Fibroblast of skin of back (primary cell): ENCODE measurements around the gene SLC25A13.
A peak's percentile ranks its signal among the peaks of the same experiment; 100 is the strongest.
"Not testable (repeated sequence)": the region's sequence is repeated elsewhere in the genome, so short reads cannot be mapped to it uniquely, and the experiment has no call there.

Experiments used
- DNase-seq: peaks from one replicate; pipeline ENCODE4 v3.0.0-alpha.2; 2013

Gene SLC25A13

DNA sequence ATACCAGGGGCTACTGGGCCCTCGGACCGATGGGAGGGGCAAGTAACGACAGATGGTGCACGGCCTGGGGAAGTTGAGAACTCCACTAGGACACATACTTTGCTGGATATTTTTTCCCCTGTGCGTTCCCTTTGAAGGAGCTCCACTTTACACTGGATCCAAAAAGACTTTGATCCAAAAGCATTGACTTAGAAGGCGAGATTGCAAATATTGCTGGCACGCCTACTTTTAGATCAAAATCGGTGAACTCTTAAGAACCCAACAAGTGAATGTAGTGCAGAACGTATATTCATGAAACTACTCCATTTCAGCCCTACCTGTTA, 436 bp upstream of the SLC25A13 start:
- DNase-seq, result no peak

DNA sequence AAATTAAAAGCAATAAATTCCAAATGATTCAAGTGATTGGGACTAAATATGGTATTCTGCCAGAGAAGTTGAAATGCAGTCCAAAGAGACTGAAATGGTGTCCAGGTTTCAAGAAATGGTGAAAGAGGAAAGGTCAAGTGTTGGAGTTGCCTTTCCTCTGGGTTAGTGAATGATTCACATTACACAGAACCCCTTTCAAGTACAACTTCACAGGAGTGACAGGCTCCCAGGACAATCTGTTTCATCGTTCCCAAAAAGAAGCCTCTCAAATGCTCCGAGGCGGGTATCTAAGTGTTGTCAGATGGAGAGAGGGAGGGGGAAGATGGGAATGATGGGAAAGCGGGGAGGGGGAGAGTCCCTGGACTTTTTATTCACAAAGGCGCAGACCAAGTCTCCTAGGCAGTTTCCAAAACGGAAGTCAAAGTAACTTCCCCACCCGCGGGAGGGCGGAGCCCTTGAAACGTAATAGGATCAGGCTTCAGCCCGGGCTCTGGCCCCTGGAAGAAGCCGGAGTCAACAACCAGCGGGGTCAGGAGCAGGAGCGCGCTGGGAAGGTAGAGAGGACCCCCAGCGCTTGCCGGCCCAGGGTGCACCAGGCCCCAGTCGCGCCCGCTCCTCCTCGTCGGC, 754 bp downstream of the SLC25A13 start:
- DNase-seq, result peak; percentile 82

DNA sequence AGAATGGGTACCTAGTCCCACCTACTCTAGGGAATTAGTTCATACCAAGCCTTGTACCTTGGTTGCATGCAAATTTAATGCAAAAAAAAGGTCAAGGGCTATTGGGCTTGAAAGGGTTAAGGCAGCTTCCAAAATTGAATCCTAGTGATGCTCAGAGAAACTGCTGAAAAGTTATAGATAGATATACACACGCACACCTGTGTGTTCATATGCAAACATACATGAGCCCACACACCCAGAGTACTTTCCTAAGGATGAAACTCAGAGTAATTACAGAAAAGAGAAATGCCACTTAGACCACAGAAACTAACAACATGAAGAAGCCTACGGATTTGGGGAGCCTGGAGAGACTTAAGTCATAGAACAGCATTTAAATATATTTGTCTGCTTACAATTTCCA, 1.5 kb downstream of the SLC25A13 start:
- DNase-seq, result no peak

DNA sequence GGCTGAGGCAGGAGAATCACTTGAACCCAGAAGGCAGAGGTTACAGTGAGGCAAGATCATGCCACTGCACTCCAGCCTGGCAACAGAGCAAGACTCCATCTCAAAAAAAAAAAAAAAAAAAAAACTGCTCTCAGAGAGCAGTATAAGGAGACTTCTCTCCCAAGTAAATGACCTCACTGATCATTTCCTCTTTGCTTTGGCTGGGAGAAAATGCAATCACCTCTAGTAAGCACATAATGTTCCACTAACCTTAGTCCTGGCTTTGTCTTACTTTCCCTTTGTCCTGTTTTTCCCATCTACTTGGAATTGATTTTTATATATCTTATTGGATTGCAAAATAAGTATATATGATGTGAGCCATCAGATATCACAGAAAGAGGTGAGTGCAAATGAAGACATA, 2.5 kb downstream of the SLC25A13 start:
- no peak for DNase-seq

DNA sequence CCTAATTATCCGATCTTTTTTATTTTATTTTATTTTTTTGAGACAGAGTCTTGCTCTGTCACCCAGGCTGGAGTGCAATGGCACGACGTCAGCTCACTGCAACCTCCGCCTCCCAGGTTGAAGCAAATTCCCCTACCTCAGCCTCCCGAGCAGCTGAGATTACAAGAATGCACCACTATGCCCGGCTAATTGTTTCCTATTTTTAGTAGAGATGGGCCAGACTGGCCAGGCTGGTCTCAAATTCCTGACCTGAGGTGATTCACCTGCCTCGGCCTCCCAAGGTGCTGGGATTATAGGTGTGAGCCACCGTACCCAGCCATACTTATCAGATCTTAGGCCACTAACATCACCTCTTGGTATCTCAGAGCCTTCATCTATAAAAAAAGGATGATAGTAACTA, 4.9 kb downstream of the SLC25A13 start:
- no peak for DNase-seq

DNA sequence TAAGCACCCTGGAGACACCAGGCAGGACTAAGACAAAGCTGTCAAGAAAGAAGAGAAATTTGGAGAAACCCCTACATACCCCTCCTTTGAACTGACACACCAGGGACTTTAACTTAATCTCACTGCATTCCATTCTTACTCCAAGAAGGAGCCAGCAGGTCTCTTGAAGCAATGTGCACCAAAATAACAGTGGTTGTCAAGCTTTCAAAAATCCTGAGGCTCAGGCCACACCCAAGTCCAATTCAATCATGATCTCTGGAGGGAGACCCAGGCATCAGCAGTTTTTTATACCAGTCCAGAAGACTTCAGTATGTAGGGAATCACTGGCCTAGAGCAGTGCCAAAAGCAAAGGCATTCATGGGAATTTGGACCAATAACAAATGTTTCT, 6.8 kb downstream of the SLC25A13 start:
- DNase-seq, result no peak

DNA sequence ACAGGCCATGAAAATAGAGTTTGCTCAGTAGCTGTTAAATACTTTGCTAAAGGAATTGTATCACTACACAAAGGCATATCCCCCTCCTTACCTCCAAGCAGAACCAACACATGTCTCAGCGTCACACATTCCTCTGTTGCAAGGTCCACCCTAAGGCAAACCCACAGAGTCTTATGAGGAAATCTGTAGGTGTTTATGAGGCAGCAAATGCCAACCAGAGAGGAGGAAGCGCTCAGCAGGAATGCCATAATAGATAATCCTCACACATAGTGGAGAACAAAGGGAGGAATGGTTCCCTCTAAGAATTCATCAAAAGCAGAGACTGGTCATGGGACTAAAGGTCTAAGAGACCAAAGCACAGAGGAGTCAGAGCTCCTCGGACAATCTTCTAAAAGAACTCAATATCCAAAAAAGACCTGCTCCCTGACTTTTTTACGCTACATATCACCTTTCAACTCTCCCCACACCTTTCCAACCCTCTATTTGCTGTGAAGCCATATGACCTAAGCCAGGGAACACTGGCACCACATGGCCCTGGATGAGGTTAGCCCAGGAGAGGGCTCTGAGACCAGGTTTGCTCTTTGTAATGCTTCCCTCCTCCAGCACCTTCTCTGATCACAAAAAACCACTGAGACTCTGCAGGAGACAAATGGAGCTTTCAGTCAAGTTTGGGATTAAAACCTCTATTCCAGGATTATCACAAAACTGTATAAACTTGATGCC, 7.3 kb downstream of the SLC25A13 start:
- DNase-seq, result no peak

DNA sequence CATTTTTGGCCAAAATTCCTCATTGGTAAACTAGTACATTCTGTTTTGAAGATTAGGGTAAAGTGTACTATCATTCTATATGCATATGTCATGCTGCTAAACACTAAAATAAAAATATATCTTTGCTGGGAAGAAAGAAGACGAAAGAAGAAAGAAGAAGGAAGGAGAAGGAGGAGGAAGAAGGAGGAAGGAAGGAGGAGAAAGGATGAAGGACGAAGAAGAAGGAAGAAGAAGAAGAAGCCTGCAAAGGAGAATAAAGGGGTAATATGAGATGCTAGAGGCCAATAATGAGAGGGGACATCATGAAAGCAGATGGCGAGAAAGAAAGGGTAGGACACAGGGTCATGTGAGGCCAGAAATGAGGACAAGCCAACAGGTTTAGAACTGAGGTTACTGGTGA, 8.0 kb downstream of the SLC25A13 start:
- no peak for DNase-seq

DNA sequence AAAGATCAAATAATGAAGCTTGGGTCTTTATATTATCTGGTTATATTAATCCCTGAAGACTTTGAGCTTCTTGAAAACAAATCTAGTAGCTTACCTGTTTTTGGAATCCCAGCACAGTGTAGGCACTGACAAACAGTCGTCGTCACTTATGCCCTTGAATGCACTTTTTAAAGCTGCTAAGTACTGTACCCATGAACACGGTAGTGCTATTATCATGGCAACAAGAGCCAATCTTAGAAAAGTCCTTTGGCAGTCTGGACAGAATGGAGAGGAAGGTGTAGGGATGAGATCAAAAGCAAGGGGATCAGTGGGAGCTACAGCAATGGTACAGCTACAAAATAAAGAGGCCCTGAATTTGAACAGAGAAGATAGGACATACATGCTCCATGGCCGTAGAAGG, 9.4 kb downstream of the SLC25A13 start:
- DNase-seq, result no peak

DNA sequence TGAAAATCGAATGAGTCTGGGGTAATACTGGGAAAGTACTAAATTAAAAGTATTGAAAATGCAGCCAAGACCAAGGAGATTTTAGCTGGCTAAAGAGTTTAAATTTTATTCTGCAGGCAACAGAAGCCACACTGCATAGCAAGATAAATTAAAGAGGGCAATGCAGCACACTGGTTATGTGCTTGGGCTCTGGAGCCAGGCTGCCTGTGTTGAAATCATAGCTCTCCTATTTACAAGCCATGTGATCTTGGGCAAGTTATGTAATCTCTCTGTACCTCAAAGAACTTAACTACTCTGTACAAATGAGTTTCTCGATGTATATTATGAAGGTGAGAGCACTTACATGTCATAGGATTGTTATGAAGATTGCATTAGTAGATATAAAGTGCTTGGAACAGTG, 9.9 kb downstream of the SLC25A13 start:
- DNase-seq, result no peak

DNA sequence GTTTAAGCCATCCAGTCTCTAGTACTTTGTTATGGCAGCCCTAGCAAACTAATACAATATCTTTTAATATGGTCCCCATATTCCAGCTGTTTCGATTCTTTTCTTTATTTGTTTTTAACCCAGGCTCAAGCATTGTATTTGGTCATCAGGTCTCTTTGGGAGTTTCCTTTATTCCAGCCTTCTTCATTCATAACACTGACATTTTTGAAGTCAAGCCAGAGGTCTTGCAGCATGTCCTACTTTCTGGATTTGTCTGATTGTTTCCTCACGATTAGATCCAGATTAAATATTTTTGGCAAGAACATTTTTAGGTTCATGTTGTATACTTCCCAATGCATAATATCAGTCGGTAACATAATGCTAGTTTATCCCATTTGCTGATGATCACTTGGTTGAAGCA, 11.8 kb downstream of the SLC25A13 start:
- no peak for DNase-seq

DNA sequence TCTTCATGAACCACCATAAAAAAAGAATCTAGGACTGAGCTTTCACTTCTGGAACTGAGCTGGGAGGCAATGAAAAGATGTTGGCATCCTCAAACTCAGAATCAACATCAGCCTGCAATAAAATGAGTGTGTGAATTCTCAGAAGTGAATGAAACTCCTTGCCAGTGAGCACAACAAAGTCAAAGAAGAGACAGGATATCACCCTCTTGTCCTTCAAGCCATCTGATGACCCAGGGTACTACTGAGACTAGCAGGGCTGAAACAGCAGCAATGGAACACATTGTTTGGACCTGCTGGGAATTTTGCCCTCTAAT, 13.0 kb downstream of the SLC25A13 start:
- DNase-seq, result no peak

DNA sequence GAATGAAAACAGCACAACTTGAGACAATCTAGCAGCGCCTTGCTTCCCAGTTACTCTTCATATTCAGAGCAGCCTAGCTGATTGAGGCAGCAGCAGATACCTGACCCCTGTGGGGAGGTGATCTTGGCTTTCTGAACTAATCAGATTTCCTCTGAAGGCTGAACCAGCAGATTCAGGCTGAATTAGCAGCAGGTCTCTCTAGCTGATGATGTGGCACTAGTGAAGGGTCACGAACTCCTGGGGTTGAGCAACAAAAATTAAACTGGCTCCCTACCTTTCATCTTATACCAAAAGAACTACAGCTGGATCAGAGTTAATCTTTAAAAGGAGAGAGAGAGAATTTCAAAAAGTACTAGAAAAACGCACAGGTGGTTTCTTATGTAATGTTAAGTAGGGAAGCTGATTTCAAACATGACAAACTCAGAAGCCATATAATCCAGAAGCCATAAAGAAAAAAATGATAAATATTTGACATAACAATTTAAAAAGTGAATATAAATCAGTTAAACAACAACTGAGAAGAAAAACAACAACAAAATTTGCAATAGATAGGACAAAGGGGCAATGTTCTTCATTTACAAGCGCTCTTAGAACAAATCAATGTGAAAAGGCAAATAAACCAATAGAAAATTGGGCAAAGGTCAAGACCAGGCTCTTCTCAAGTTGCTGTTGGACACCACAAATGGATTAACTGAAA, 13.5 kb downstream of the SLC25A13 start:
- DNase-seq, result no peak

DNA sequence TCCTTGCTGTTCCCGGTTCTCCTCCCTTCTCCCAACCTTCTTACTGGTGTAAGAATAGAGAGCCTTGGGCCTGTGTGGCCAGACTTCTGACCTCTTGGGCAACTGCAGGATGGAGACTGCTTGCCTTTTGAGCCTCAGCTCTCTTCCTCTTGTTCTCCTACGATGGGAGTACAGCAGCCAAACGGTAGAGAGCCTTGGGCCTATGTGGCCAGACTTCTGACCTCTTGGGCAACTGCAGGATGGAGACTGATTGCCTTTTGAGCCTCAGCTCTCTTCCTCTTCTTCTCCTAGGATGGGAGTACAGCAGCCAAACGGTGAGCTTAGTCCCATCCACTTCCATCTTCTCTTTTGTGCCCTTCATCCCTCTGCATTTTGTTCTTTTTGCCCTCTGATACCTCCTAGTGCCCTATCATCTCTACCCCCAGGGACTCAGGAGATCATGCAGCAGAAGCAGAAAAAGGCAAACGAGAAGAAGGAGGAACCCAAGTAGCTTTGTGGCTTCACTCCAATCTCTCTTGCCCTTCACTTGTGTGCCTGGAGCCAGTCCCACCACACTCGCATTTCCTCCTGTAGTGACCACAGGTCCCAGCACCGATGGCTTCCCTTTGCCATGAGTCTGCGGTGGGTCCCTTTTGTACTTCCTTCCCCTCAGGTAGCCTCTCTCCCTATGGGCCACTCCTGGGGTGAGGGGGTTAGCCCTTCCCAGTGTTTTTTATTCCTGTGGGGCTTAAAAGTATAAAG, 15.3 kb downstream of the SLC25A13 start:
- no peak for DNase-seq

DNA sequence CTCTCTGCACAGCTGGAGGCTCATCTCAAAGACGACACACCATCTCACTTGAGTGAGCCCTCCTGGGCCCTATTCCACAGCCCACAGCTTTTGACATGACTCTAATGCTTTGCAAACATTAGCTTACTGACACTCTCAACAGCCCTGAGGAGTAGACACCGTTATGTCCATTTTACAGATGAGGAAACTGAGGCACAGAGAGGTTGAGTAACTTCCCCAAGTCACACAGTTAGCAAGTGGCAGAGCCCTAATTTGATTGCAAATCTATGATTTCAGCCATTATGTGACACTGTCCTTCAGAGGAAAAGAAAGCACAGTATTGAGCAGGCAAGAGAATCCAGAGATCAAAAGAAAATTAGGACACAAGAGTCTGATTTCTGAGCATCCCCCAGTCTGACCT, 16.0 kb downstream of the SLC25A13 start:
- no peak for DNase-seq

DNA sequence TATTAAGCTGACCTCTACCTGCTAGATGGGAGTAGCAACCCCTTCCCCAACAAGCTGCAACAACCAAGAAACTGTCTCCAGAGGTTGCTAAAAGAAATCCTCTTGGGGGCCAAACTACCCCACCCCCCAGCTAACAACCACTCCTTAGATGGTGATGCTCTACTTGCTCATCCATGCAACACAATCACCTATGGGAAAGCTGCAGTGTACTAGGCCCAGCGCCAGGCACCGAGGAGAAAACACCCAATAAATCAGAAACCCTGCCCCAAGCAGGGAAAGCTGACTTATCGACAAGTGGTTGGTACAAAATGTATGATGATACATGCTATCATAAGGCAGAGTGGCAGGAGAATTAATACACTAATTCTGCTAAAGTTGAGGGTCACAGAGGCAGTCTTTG, 17.3 kb downstream of the SLC25A13 start:
- DNase-seq, result no peak

DNA sequence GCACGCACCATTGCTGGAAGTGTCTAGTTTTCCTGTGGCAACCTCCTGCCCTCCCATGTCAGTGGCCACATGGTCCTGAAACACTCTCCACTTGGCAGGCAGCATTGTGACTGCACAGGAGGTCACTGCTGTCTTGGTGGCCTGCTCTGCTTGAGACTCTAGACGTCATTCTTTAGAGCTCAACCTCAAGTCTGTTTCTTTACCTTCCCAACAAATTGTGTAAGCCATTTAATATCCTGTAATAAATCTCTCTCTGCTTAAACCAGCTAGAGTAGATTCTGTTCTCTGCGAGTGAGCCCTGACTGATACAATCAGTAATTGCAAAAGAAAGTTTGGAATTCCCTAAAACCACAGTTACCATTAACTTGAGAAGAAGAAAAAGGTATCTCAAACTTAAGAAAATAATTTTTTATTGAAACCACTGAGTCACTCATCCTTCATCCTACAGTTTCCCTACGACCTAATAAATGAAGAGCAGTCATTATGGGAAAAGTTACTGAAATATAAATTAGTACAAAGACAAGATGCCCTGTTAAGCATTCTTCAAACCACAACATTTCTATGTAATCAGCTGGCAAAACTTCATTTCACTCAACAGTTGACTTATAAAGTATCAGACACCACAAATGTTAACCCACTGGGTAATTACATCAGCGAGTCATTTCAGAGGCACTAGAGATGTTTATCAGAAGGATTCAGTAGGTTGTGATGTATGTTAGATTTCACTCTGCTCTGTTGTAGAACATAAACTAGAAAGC, 18.0 kb downstream of the SLC25A13 start:
- peak; percentile 61 for DNase-seq

DNA sequence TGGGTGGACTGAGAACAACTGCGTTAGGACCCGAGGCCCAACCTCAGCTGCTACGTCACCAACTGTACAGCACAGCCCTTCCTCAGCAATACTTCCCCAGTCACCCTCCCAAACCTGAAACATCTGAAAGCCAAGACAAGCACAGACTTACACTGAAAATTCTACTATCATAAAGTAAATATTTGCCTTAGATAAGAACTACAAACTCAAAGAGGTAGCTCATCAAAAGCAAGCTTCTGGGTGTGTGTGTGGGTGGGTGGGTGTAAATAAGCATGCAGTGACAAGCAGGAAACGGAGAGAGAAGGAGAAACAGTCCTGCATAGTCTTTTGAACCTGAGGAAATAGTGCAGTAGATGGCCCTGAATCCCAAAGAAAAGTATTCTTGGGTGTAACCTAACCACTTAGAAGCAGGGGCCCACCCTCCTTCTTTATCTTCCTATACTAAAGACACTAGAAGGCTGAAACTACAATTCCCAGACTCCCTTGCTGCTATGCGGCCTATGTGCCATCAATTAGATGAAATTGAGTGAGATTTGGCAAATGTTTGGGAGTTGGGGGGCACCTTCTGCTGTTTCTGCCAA, 18.7 kb downstream of the SLC25A13 start:
- DNase-seq, result no peak

DNA sequence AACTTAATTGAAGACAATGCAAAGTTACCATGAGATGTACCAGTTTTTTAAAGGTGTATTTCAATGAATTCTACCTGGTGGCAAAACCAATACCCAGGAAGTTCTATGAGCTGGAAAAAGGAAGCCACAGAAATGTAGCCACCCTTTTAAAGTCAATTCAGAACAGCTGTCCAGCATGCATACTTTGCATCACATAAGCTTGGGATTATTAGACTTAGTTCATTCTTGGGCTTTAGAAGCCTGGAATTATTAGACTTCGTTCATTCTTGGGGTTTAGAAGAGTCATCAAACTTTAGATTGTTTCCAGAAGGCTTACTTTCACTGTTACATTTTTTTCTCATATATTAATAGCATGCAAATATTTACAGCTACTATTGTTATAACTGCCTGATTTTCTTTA, 20.9 kb downstream of the SLC25A13 start:
- DNase-seq, result peak; percentile 22

DNA sequence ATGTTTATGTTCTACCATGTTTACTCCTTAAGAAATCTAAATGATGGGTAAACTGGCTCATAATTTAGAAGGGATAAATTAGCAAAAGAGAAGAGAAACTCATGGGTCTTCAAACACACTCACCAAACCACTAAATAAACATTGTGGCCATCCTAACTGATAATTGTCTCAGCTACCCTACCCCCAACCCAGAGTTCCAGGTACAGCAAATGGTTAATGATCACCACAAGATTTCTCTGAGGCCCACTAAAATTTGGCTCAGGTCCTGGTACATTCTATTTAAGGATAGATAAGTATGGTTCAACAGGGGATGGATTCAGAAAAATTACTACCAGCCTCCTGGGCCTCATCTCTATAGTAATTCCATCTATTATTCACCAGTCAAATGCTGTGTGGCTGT, 21.4 kb downstream of the SLC25A13 start:
- no peak for DNase-seq

DNA sequence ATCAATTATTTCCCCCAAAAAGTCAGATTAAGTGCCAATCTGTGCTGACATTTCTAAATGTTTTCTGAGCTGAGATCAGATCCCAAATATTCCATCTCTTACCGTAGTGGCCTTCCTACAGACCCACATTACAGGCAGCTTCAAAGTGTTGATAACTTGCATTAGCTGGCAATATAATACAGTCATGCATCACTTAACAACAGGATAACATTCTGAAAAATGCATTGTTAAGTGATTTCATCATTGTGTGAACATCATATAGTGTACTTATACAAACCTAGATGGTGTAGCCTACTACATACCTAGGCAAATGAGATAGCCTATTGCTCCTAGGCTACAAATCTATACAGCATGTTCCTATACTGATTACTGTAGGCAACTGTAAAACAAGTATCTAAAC, 22.4 kb downstream of the SLC25A13 start:
- DNase-seq, result no peak

DNA sequence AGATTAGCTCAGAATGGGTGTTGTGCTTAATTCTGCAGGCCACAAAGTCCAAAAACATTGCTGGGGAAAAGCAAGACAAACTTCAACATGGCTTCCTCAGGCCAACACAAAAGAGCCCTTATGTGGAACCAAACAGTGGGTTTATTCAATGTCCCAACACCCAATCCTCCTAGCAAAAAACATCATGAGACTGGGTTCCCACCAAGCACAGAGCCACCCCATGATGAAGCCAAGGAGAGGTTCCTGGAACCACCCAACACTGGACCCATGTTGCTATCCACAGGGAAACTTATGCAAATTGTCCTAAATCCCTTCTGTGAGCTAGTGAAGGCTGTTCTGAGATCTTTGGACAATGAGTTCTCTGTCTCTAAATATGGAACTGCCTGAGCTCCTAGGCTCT, 24.0 kb downstream of the SLC25A13 start:
- DNase-seq, result no peak

DNA sequence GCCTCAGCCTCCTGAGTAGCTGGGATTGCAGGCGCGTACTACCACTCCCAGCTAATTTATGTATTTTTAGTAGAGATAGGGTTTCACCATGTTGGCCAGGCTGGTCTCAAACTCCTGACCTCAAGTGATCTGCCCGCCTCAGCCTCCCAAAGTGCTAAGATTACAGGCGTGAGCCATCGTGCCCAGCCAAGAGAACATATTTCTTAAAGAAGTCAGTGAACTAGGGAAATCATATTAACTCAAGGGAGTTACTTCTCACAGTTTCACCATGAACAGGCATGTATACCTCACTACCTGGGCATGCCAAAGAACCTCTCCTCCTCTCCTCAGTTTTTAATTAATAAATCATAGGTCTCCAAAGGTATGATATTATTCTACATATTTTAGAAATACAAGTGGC, 24.5 kb downstream of the SLC25A13 start:
- DNase-seq, result not testable (repeated sequence)
